GM18868 (cell line): ENCODE results near the gene ASTL.

ENCODE experiments used
- ATAC-seq: cut with Tn5 transposase; IDR thresholded peaks from one replicate; pipeline ENCODE4 v1.9.1; 2021; ENCODE audit warnings: mild to moderate bottlenecking, moderate library complexity; ENCODE audit not compliant: unreplicated experiment

Gene ASTL

GRCh38 chr2:96100893-96101304 lies 37.4 kb downstream of the ASTL start:
- ATAC-seq, result no peak

DNA sequence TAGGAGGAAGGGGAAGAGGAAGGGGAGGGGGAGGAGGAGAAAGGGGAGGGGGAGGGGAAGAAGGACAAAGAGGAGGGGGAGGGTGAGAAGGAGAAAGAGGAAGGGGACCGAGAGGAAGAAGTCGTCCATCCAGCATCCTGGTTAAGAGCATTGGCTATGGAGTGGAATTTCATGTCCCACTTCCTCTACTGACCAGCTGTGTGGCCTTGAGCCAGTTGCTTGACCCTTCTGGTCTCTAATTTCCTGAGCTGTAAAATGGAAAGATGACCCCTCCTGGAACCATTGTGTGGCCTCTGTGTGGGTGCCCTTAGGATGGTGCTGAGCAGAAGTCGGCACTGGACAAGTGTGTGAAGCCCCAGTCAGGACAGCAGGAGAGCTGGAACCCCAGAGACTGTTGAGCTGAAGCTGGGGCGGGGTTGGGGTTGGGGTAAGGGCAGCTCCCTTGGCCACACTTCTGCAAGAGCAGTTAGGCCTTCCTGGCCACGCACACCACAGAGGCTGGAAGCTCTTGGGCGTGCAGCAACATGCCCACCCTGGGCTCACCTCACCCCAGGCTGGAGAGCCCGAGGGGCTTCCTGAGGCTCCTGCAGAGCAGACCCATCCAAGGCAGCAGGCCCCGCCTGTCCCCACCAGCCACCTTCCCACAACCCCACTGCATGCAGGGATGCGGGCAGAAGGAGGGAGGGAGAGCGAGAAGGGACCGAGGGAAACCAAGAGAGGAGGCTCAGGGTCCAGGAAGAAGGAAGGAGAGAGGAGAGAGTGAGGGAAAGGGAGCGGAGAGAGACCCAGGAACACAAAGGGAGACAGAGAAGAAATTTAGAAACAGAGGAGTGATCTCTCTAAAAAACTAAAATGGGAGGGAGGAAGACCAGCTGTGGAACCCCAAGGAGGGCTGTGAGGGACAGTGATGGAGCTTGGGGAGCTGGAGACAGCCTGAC lies 38.2 kb downstream of the ASTL start:
- ATAC-seq, result no peak

GRCh38 chr2:96098900-96099590 lies 39.3 kb downstream of the ASTL start:
- no peak for ATAC-seq

- ATAC-seq, result no peak
Measured at GRCh38 chr2:96097951-96098823, 40.1 kb downstream of the ASTL start.

DNA sequence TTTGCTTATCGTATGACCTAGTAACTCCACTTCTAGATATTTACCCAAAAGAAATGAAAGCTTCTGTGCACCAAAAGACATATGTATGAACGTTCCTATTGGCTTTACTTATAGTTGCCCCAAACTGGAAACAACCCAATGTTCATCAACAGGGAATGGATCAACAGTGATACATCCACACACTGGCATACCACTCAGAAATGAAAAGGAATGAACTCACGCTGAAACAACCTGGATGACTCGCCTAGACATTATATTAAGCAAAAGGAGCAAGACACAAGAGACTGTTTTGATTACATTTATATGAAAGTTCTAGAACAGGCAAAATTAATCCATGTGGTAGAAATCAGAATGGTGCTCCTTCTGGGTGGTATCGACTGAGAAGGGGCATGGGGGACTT lies 40.9 kb downstream of the ASTL start:
- no peak for ATAC-seq

DNA sequence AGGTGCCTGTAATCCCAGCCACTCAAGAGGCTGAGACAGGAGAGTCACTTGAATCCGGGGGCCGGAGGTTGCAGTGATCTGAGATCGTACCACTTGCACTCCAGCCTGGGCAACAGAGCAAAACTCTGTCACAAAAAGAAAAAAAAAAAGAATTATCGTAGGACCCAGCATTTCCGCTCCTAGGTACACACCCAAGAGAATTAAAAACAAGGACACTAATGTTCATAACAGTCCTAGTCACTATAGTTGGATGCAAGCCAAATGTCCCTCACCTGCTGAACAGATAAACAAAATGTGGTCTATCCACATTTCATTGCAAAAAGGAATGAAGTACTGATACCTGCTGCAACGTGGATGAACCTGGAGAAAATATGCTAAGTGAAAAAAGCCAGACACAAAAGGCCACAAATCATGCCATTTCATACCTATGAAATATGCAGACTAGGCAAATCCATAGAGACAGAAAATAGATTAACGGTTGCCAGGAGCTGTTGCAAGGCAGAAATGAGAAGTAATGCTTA lies 43.1 kb downstream of the ASTL start:
- ATAC-seq, result no peak

GRCh38 chr2:96093528-96093927 lies 44.8 kb downstream of the ASTL start:
- ATAC-seq, result no peak

- no peak for ATAC-seq
Measured at GRCh38 chr2:96092951-96093350, 45.4 kb downstream of the ASTL start.

DNA sequence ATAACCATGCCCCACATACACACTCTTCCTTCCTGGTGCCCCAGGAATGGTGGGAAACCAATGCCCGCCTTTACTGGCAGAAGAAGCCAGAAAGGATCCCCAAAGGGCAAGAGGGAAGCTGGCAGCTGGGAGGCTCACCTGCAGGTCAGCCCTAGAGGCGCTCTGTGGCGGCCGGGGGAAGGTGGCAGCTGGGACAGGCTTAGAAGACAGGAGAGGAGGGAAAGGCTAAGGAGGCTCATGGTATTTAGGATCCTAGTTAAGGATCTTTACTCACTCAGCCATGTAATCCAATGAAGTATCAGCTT lies 45.8 kb downstream of the ASTL start:
- ATAC-seq, result no peak

- no peak for ATAC-seq
Measured at GRCh38 chr2:96091711-96092572, 46.4 kb downstream of the ASTL start.

GRCh38 chr2:96091141-96091710 lies 47.1 kb downstream of the ASTL start:
- no peak for ATAC-seq

GRCh38 chr2:96090196-96090926 lies 47.9 kb downstream of the ASTL start:
- ATAC-seq, result no peak

GRCh38 chr2:96089356-96090195 lies 48.7 kb downstream of the ASTL start:
- ATAC-seq, result no peak

GRCh38 chr2:96088340-96089335 lies 49.7 kb downstream of the ASTL start:
- ATAC-seq, result no peak

DNA sequence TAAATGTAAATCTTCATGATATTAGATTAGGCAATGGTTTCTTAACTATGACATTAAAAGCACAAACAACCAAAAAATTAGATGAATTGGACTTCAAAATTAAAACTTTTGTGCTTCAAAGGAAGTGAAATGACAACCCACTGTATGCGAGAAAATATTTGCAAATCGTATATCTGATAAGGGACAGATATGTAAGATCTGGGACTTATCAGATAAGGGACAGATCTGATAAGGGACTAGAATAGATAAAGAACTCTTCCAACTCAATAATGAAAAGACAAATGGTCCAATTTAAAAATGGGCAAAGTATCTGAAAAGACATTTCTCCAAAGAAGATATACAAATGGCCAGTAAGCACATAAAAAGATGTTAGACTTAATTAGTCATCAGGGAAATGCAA lies 51.2 kb downstream of the ASTL start:
- ATAC-seq, result no peak

DNA sequence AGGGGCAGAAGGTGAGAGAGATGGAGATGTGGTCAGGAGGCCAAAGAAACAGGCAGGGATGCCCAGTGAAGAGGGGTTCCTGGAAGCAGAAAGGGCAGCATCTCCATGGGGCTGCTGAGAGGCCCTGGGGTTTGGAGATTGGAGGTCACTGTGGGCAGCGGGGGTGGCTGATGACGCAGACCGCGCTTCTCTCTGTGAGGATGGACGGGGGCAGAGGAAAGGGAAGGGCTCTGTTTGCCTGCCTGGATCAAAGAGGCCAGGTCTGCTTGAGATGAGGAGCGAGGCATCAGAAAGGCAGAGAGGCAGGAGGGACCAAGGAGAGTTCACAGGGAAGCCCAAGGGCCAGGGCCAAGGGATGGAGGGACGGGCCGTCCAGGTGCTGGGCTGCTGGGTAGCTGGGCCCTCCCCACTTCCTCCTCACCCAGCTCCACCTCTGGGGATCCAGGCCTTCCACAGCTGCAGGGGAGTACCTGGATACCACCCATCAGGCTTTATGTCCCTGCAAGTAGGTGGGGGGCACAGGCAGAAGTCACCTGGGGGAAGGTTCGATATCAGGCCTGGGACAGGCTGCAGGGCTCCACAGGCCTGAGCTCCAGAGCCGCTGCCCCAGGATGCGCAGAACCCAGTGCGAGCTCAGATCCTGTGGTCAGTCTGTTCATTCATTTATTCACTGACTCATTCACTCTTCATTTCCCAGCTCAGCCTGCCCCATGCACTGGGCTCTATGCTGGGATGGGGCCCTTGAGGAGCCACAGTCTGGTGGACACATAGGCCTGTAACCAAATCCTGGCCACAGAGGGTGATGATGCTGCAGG lies 52.6 kb downstream of the ASTL start:
- ATAC-seq, result no peak
